ENCODE data around the gene ACTR2. TPM values are rescaled to one million over a fixed set of nuclear protein-coding genes. Genes with fewer than 3 reads are reported as not detected.
"Not testable (repeated sequence)": the region's sequence is repeated elsewhere in the genome, so short reads cannot be mapped to it uniquely, and the experiment has no call there.

The ACTR2 gene
- total and polyA plus RNA-seq, 4 donors: 54.3 to 215 (median 147) TPM

GRCh38 chr2:65240657-65241056 is 13.0 kb downstream of the ACTR2 start:
- WGBS, 2 donors: 94 to 96% methylated on average over 3 of the region's 3 CpGs

GRCh38 chr2:65244452-65244851 is 16.8 kb downstream of the ACTR2 start:
- ATAC-seq (ENCODE audit: insufficient read depth, low FRiP score); H3K4me1 ChIP-seq (ENCODE audit: control insufficient read depth in 5 of 5, insufficient read depth in 5 of 5, low read length in 5 of 5); H3K9ac ChIP-seq (ENCODE audit: insufficient read depth in 1 of 2, low read length in 2 of 2); H3K4me3 ChIP-seq; H3K9me3 ChIP-seq (ENCODE audit: control insufficient read depth in 4 of 4, insufficient read depth in 3 of 4, low read length in 3 of 4); H3K27ac ChIP-seq (ENCODE audit: low read depth in 1 of 2, low read length in 1 of 2); H3K27me3 ChIP-seq (ENCODE audit: control insufficient read depth in 3 of 3, insufficient read depth in 3 of 3, low read length in 2 of 3); DNase-seq: not testable (repeated sequence)
- 83 to 89% methylated on average over 2 of the region's 2 CpGs for WGBS, 2 donors
- H3K36me3 ChIP-seq (ENCODE audit: control insufficient read depth in 4 of 4, insufficient read depth in 4 of 4, low read length in 4 of 4): peaks cover 3 to 17% (median 7%) of the 10 kb centered on the region in 4 donors

More at GRCh38 chr2:65240657-65241056, 13.0 kb downstream of the ACTR2 start:
- TF ChIP-seq, protein P1, sequence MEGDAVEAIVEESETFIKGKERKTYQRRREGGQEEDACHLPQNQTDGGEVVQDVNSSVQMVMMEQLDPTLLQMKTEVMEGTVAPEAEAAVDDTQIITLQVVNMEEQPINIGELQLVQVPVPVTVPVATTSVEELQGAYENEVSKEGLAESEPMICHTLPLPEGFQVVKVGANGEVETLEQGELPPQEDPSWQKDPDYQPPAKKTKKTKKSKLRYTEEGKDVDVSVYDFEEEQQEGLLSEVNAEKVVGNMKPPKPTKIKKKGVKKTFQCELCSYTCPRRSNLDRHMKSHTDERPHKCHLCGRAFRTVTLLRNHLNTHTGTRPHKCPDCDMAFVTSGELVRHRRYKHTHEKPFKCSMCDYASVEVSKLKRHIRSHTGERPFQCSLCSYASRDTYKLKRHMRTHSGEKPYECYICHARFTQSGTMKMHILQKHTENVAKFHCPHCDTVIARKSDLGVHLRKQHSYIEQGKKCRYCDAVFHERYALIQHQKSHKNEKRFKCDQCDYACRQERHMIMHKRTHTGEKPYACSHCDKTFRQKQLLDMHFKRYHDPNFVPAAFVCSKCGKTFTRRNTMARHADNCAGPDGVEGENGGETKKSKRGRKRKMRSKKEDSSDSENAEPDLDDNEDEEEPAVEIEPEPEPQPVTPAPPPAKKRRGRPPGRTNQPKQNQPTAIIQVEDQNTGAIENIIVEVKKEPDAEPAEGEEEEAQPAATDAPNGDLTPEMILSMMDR (IDR thresholded peaks at IDR 0.05; ENCODE audit: control extremely low read depth, extremely low read depth): no peak
- Histone ChIP-seq H3K9me3 (ENCODE audit: control insufficient read depth in 4 of 4, insufficient read depth in 3 of 4, low read length in 3 of 4) (no peaks in the 10 kb centered on the region), H3K27ac (ENCODE audit: low read depth in 1 of 2, low read length in 1 of 2) (no peak overlapping the region), H3K9ac (ENCODE audit: insufficient read depth in 1 of 2, low read length in 2 of 2) (no peak overlapping the region), H3K4me1 (ENCODE audit: control insufficient read depth in 5 of 5, insufficient read depth in 5 of 5, low read length in 5 of 5) (peaks cover 0 to 4% (median 0%) of the 10 kb centered on the region in 5 donors), H3K36me3 (ENCODE audit: control insufficient read depth in 4 of 4, insufficient read depth in 4 of 4, low read length in 4 of 4) (peaks cover 0 to 15% (median 7%) of the 10 kb centered on the region in 4 donors), H3K4me3 (no peak overlapping the region), H3K27me3 (ENCODE audit: control insufficient read depth in 3 of 3, insufficient read depth in 3 of 3, low read length in 2 of 3) (no peaks in the 10 kb centered on the region)
- no peak for ATAC-seq (ENCODE audit: insufficient read depth, low FRiP score)
- DNase-seq: no peak

- Histone ChIP-seq H3K4me1 (ENCODE audit: control insufficient read depth in 5 of 5, insufficient read depth in 5 of 5, low read length in 5 of 5) (no peaks in the 10 kb centered on the region), H3K36me3 (ENCODE audit: control insufficient read depth in 4 of 4, insufficient read depth in 4 of 4, low read length in 4 of 4) (peaks cover 3 to 21% (median 5%) of the 10 kb centered on the region in 4 donors), H3K9me3 (ENCODE audit: control insufficient read depth in 4 of 4, insufficient read depth in 3 of 4, low read length in 3 of 4) (no peaks in the 10 kb centered on the region), H3K9ac (ENCODE audit: insufficient read depth in 1 of 2, low read length in 2 of 2) (no peak overlapping the region), H3K27me3 (ENCODE audit: control insufficient read depth in 3 of 3, insufficient read depth in 3 of 3, low read length in 2 of 3) (no peaks in the 10 kb centered on the region), H3K27ac (ENCODE audit: low read depth in 1 of 2, low read length in 1 of 2) (no peak overlapping the region), H3K4me3 (no peak overlapping the region)
- TF ChIP-seq, protein P1 (IDR thresholded peaks at IDR 0.05; ENCODE audit: control extremely low read depth, extremely low read depth): no peak
- DNase-seq: no peak
- ATAC-seq (ENCODE audit: insufficient read depth, low FRiP score): no peak
Observed at GRCh38 chr2:65252640-65253039, 25.0 kb downstream of the ACTR2 start.

- Histone ChIP-seq H3K27ac (ENCODE audit: low read depth in 1 of 2, low read length in 1 of 2) (no peak overlapping the region), H3K4me3 (no peak overlapping the region), H3K27me3 (ENCODE audit: control insufficient read depth in 3 of 3, insufficient read depth in 3 of 3, low read length in 2 of 3) (no peaks in the 10 kb centered on the region), H3K4me1 (ENCODE audit: control insufficient read depth in 5 of 5, insufficient read depth in 5 of 5, low read length in 5 of 5) (no peaks in the 10 kb centered on the region), H3K9ac (ENCODE audit: insufficient read depth in 1 of 2, low read length in 2 of 2) (no peak overlapping the region), H3K9me3 (ENCODE audit: control insufficient read depth in 4 of 4, insufficient read depth in 3 of 4, low read length in 3 of 4) (no peaks in the 10 kb centered on the region), H3K36me3 (ENCODE audit: control insufficient read depth in 4 of 4, insufficient read depth in 4 of 4, low read length in 4 of 4) (peaks cover 0 to 21% (median 8%) of the 10 kb centered on the region in 4 donors)
- no peak for ATAC-seq (ENCODE audit: insufficient read depth, low FRiP score)
- TF ChIP-seq, protein P1 (IDR thresholded peaks at IDR 0.05; ENCODE audit: control extremely low read depth, extremely low read depth): no peak
- no peak for DNase-seq
- 49 to 81% methylated on average over 6 of the region's 6 CpGs for WGBS, 2 donors
Observed at GRCh38 chr2:65255356-65255755, 27.7 kb downstream of the ACTR2 start.

All from lung (tissue), 12 donors.